ENCODE measurements around the gene ETHE1.

DNA sequence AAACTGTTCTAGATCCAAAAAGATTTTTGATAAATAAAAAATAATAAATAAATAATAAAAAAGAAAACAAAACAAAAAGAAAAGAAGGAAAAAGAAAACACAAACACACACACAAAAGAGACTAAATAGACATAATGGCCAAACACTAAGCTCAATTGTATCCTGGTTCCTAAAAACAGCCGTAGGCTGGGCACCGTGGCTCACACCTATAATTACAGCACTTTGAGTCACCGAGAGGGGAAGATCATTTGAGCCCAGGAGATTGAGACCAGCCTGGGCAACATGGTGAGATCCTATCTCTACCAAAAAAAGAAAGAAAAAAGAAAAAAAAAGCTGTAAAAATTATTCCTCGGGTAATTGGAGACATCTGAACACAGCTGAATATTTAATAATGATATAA is 8.9 kb downstream of the ETHE1 start:
- no peak for TF ChIP-seq POLR2AphosphoS5 (IDR thresholded peaks at IDR 0.05; ENCODE audit: borderline replicate concordance, low read depth, low read length)
- no peak for TF ChIP-seq EZH2 (IDR thresholded peaks at IDR 0.05)

Data from SK-N-MC (cell line).